IMR-90 (cell line): Measurements from ENCODE around the gene TRPC1.

Source experiments
- BHLHE40 ChIP-seq: fragments of 150-350 bp; IDR thresholded peaks from 2 replicates; pipeline ENCODE4 v1.6.1; 2016; ENCODE audit warnings: mild to moderate bottlenecking, low read depth, low read length
- CEBPB ChIP-seq: IDR thresholded peaks from 2 replicates; pipeline ENCODE4 v1.6.1; 2012; ENCODE audit warnings: low read depth, low read length, improper control_type of control experiment
- CHD1 ChIP-seq: IDR thresholded peaks from 2 replicates; pipeline ENCODE4 v1.6.1; 2012; ENCODE audit warnings: low read depth, low read length, improper control_type of control experiment
- FOS ChIP-seq: fragments of 150-350 bp; IDR thresholded peaks from 2 replicates; pipeline ENCODE4 v1.6.1; 2016; ENCODE audit warnings: low read depth, low read length
- MAFK ChIP-seq: IDR thresholded peaks from 2 replicates; pipeline ENCODE4 v1.6.1; 2012; ENCODE audit warnings: low read depth, low read length, improper control_type of control experiment
- MXI1 ChIP-seq: IDR thresholded peaks from 2 replicates; pipeline ENCODE4 v1.6.1; 2012; ENCODE audit warnings: low read depth, mild to moderate bottlenecking, low read length, moderate library complexity, borderline replicate concordance
- POLR2A ChIP-seq: IDR thresholded peaks from 2 replicates; pipeline ENCODE4 v1.6.1; 2012; ENCODE audit warnings: mild to moderate bottlenecking, low read depth, low read length
- RAD21 ChIP-seq: IDR thresholded peaks from 2 replicates; pipeline ENCODE4 v1.6.1; 2012; ENCODE audit warnings: low read length, improper control_type of control experiment
- RCOR1 ChIP-seq: IDR thresholded peaks from 2 replicates; pipeline ENCODE4 v1.6.1; 2012; ENCODE audit warnings: mild to moderate bottlenecking, low read length, improper control_type of control experiment; ENCODE audit not compliant: insufficient replicate concordance
- RFX5 ChIP-seq: IDR thresholded peaks from 2 replicates; pipeline ENCODE4 v1.8.0; 2012; ENCODE audit warnings: low read depth, mild to moderate bottlenecking, low read length, moderate library complexity
- SMC3 ChIP-seq: fragments of 150-350 bp; IDR thresholded peaks from 2 replicates; pipeline ENCODE4 v1.6.1; 2016; ENCODE audit warnings: low read depth, mild to moderate bottlenecking, antibody characterized with exemption, low read length, moderate library complexity
- TF ChIP-seq, protein P1 (sequence below): conservative IDR thresholded peaks from 2 replicates; pipeline ENCODE4 v1.5.1; 2012; ENCODE audit warnings: mild to moderate bottlenecking, low read depth, low read length, improper control_type of control experiment
- TF ChIP-seq, protein P2 (sequence below): fragments of 150-350 bp; IDR thresholded peaks from 2 replicates; pipeline ENCODE4 v1.6.1; 2016; ENCODE audit warnings: low read depth, mild to moderate bottlenecking, low read length, moderate library complexity, borderline replicate concordance
- TF ChIP-seq, protein P3 (sequence below): fragments of 150-350 bp; IDR thresholded peaks from 2 replicates; pipeline ENCODE4 v1.6.1; 2017; ENCODE audit warnings: mild to moderate bottlenecking, antibody characterized with exemption, low read length, low read depth

DNA sequence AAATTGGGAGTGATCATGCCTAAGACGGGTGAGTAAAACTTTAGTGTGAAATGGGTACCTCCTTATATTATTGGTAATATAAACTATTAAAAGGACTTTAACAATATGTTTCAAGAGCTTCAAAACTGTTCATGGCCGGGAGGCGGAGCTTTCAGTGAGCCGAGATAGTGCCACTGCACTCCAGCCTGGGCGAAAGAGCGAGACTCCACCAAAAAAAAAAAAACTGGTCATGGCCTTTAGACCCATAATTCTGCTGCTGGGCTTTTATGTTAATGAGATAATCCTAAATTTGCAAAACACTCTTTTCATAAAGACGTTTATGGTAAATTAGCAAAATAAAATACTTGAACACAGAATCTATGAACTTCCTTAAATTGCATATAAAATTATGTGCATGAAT is 22.8 kb downstream of the TRPC1 start:
- TF ChIP-seq POLR2A (no peak), MAFK (no peak), RFX5 (no peak), MXI1 (no peak), FOS (no peak), CEBPB (no peak), RAD21 (no peak), SMC3 (no peak), RCOR1 (no peak), CHD1 (no peak), BHLHE40 (no peak)
- TF ChIP-seq, protein P1, sequence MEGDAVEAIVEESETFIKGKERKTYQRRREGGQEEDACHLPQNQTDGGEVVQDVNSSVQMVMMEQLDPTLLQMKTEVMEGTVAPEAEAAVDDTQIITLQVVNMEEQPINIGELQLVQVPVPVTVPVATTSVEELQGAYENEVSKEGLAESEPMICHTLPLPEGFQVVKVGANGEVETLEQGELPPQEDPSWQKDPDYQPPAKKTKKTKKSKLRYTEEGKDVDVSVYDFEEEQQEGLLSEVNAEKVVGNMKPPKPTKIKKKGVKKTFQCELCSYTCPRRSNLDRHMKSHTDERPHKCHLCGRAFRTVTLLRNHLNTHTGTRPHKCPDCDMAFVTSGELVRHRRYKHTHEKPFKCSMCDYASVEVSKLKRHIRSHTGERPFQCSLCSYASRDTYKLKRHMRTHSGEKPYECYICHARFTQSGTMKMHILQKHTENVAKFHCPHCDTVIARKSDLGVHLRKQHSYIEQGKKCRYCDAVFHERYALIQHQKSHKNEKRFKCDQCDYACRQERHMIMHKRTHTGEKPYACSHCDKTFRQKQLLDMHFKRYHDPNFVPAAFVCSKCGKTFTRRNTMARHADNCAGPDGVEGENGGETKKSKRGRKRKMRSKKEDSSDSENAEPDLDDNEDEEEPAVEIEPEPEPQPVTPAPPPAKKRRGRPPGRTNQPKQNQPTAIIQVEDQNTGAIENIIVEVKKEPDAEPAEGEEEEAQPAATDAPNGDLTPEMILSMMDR = no peak
- TF ChIP-seq, protein P2, sequence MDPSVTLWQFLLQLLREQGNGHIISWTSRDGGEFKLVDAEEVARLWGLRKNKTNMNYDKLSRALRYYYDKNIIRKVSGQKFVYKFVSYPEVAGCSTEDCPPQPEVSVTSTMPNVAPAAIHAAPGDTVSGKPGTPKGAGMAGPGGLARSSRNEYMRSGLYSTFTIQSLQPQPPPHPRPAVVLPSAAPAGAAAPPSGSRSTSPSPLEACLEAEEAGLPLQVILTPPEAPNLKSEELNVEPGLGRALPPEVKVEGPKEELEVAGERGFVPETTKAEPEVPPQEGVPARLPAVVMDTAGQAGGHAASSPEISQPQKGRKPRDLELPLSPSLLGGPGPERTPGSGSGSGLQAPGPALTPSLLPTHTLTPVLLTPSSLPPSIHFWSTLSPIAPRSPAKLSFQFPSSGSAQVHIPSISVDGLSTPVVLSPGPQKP = no peak
- TF ChIP-seq, protein P3, sequence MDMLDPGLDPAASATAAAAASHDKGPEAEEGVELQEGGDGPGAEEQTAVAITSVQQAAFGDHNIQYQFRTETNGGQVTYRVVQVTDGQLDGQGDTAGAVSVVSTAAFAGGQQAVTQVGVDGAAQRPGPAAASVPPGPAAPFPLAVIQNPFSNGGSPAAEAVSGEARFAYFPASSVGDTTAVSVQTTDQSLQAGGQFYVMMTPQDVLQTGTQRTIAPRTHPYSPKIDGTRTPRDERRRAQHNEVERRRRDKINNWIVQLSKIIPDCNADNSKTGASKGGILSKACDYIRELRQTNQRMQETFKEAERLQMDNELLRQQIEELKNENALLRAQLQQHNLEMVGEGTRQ = no peak
